Erythroblast (primary cell): ENCODE measurements around the gene CHST8.
A peak's percentile ranks its signal among the peaks of the same experiment; 100 is the strongest.

Experiments
- DNase-seq, 2 experiments: peaks; one replicate each; lab custom pipeline; 2025; lab: John Stamatoyannopoulos, UW
- GATA1 ChIP-seq: IDR thresholded peaks from 2 replicates; pipeline ENCODE4 v1.6.1; 2011; ENCODE audit warnings: low read depth, mild to moderate bottlenecking, control low read depth, low read length, moderate library complexity
- POLR2A ChIP-seq: IDR thresholded peaks from 2 replicates; pipeline ENCODE4 v1.6.1; 2011; ENCODE audit warnings: mild to moderate bottlenecking, low read length

Gene CHST8

GRCh38 chr19:33737681-33738371, 116.1 kb downstream of the CHST8 start:
- TF ChIP-seq GATA1 (no peak), POLR2A (no peak)
- no peak for DNase-seq

GRCh38 chr19:33740811-33741396, 119.2 kb downstream of the CHST8 start:
- peak; percentile 41 to 55 for DNase-seq
- no peak for TF ChIP-seq GATA1
- TF ChIP-seq POLR2A: no peak

GRCh38 chr19:33745297-33745696, 123.5 kb downstream of the CHST8 start:
- TF ChIP-seq POLR2A (no peak), GATA1 (no peak)
- DNase-seq: no peak

GRCh38 chr19:33746159-33746558, 124.4 kb downstream of the CHST8 start:
- no peak for TF ChIP-seq GATA1
- TF ChIP-seq POLR2A: no peak

GRCh38 chr19:33747273-33747672, 125.5 kb downstream of the CHST8 start:
- TF ChIP-seq GATA1 (no peak), POLR2A (no peak)
- no peak for DNase-seq

More at GRCh38 chr19:33746159-33746558, 124.4 kb downstream of the CHST8 start:
- DNase-seq: no peak

GRCh38 chr19:33748231-33748630, 126.5 kb downstream of the CHST8 start:
- TF ChIP-seq POLR2A: no peak
- TF ChIP-seq GATA1: no peak
- no peak for DNase-seq

GRCh38 chr19:33749016-33749415, 127.3 kb downstream of the CHST8 start:
- DNase-seq: no peak
- TF ChIP-seq POLR2A (no peak), GATA1 (no peak)

- DNase-seq: no peak
- no peak for TF ChIP-seq GATA1
- TF ChIP-seq POLR2A: no peak
These were observed 127.9 kb downstream of the CHST8 start for GRCh38 chr19:33749619-33750175.

GRCh38 chr19:33750587-33751435, 129.1 kb downstream of the CHST8 start:
- no peak for DNase-seq
- TF ChIP-seq GATA1 (no peak), POLR2A (no peak)

- TF ChIP-seq GATA1: no peak
- TF ChIP-seq POLR2A: no peak
- DNase-seq: no peak
These were observed 129.7 kb downstream of the CHST8 start for GRCh38 chr19:33751436-33751770.

GRCh38 chr19:33752018-33752800, 130.5 kb downstream of the CHST8 start:
- DNase-seq: no peak
- TF ChIP-seq GATA1 (no peak), POLR2A (no peak)

- no peak for TF ChIP-seq GATA1
- TF ChIP-seq POLR2A: no peak
These were observed 131.2 kb downstream of the CHST8 start for GRCh38 chr19:33752945-33753344.

GRCh38 chr19:33754361-33754760, 132.6 kb downstream of the CHST8 start:
- no peak for DNase-seq
- no peak for TF ChIP-seq GATA1
- TF ChIP-seq POLR2A: no peak

More at GRCh38 chr19:33752945-33753344, 131.2 kb downstream of the CHST8 start:
- DNase-seq: no peak
